Measurements from ENCODE around the gene PDRG1. TPM values are rescaled to one million over a fixed set of nuclear protein-coding genes. Genes with fewer than 3 reads are reported as not detected.

Gene PDRG1
- 10 to 100 TPM; 25.5 to 26.5 (median 26.0) TPM for total RNA-seq

DNA sequence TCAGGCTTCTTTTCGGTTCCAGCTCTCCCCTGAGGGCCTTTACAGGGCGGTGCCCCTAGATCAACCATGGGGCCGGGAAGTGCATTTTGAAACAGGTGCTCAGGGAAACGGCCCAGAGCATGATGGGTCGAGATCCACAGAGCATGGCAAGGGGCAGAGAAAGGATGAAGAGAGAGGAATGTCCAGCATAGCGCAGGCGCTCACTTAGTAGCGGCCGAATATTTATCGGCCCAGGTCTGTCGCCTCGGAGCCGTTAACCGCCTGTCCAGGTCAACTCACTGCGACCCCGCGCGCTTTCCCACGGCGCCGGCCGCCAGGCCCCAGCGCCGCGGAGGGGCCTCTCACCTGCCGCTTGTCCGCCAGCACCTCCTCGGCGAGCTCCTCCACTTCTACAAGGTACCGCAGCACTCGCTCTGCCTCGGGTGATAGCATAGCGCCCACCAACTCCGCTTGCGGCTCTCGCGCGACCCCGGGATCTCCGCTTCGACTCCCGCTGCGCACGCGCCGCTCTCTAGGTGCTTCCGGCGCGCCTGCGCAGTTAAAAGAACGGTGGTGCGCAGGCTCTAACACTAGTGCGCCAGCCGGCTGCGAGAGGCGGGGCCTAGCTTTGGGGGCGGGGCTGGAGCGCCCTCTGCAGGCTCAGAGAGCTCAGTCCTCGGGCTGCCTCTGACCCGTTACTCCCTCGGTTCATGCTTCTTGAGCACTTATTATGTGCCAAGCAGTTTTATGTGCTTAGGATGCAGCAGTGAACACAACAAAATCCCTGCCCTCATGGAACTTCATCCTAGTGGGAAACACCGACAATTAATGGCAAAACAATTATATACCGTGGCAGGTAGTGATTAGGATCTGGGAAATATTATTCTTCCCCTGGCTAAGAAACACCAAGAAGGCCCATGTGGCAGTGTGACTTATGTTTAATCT is at the start of gene PDRG1:
Gene PDRG1, minus strand, starts transcription at position 517 of the 924 bp plus-strand sequence. Its CDS starts 85 bp downstream, at position 432.
- ATAC-seq = peak; percentile 97 to 98
- H3K9me3 Mint-ChIP-seq = no peaks in the 10 kb centered on the region
- DNase-seq = peak; percentile 98
- peak within 1 kb of the TSS; percentile 98 for H3K4me3 Mint-ChIP-seq
- peaks cover 23% of the 10 kb centered on the region for H3K36me3 Mint-ChIP-seq (ENCODE audit: insufficient read depth)
- H3K27me3 Mint-ChIP-seq (ENCODE audit: low read depth) = peaks cover 2% of the 10 kb centered on the region
- peaks cover 30% of the 10 kb centered on the region for H3K4me1 Mint-ChIP-seq (ENCODE audit: low read depth)

DNA sequence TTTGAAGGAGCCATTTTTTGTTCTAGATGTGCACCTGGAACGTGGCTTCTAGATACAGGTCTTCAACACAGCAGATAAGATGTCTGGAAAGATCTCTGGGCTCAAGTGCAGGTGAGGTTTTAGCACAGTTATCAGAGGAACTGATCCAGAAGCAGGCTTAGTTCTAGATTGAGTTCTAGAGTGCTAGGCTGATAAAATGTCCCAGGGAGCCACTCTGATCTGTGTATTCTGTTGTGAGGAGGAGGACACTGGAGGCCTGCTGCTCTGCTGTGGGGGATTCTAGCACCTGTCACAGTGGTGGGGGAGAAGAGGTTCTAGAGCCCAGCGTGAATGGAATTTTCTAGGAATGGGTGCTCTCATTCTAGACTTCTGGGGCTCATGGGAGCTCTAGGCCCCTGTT is 46.4 kb upstream of the PDRG1 start:
- H3K27me3 Mint-ChIP-seq (ENCODE audit: low read depth) = peaks cover 33% of the 10 kb centered on the region
- no peaks in the 10 kb centered on the region for H3K9me3 Mint-ChIP-seq
- ATAC-seq (no peak), DNase-seq (no peak)
- no peaks in the 10 kb centered on the region for H3K4me1 Mint-ChIP-seq (ENCODE audit: low read depth)
- no peaks in the 10 kb centered on the region for H3K36me3 Mint-ChIP-seq (ENCODE audit: insufficient read depth)
- H3K4me3 Mint-ChIP-seq = no peak overlapping the region

DNA sequence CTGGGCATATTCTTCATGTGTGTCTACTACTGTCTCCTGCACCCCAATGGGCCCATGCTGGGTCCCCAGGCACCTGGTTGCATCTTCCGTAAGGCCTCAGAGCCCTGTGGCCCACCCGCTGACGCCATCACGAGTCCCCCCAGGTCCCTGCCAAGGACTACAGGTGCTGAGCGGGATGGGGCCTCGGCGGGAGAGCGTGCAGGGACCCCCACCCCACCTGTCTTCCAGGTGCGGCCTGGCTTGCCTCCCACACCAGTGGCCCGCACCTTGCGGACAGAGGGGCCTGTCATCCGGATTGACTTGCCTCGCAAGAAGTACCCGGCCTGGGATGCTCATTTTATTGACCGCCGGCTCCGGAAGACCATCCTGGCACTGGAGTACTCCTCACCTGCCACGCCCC is 45.1 kb upstream of the PDRG1 start:
- Mint-ChIP-seq H3K9me3 (no peaks in the 10 kb centered on the region), H3K4me1 (ENCODE audit: low read depth) (no peaks in the 10 kb centered on the region), H3K4me3 (no peak overlapping the region), H3K36me3 (ENCODE audit: insufficient read depth) (no peaks in the 10 kb centered on the region), H3K27me3 (ENCODE audit: low read depth) (peaks cover 39% of the 10 kb centered on the region)
- no peak for ATAC-seq
- DNase-seq = no peak

DNA sequence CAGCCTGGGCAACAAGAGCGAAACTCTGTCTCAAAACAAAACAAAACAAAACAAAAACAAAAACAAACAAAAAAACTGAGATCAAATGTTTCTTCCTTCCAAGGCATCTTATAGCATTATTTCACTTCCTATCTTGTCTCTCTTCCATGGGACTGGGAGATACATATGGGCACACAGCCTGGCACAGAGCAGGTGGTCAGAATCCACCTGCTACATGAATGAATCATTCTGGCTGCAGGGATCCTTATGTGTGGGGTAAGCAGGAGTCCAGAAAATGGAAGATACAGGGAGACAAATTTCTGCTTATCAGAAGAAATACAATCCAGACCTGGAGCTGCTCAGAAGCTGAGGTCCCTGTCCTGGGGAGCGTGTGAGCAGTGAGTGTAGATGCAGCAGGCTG is 40.2 kb upstream of the PDRG1 start:
- Mint-ChIP-seq H3K4me3 (no peak overlapping the region), H3K27me3 (ENCODE audit: low read depth) (peaks cover 37% of the 10 kb centered on the region), H3K9me3 (no peaks in the 10 kb centered on the region), H3K4me1 (ENCODE audit: low read depth) (no peaks in the 10 kb centered on the region), H3K36me3 (ENCODE audit: insufficient read depth) (no peaks in the 10 kb centered on the region)
- DNase-seq (no peak), ATAC-seq (no peak)

DNA sequence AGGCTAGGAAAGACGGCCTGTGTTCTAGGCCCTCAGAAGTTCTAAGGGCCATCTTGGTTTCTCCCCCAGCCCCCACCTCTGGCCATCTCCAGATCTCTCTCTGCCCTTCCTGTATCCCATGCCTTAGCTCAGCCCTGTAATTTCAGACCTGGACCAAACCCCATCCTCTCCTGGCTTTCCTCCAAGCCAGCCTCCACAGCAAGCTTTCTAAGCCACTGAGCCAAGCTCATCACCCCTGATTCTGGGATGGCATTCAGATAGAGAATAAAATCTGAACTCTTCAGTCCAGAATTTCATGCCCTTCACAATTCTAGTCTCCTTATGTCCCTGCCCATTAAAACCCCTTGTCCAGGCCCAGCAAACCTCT is 39.5 kb upstream of the PDRG1 start:
- peaks cover 31% of the 10 kb centered on the region for H3K27me3 Mint-ChIP-seq (ENCODE audit: low read depth)
- no peaks in the 10 kb centered on the region for H3K9me3 Mint-ChIP-seq
- ATAC-seq (no peak), DNase-seq (no peak)
- no peak overlapping the region for H3K4me3 Mint-ChIP-seq
- no peaks in the 10 kb centered on the region for H3K36me3 Mint-ChIP-seq (ENCODE audit: insufficient read depth)
- H3K4me1 Mint-ChIP-seq (ENCODE audit: low read depth) = no peaks in the 10 kb centered on the region

DNA sequence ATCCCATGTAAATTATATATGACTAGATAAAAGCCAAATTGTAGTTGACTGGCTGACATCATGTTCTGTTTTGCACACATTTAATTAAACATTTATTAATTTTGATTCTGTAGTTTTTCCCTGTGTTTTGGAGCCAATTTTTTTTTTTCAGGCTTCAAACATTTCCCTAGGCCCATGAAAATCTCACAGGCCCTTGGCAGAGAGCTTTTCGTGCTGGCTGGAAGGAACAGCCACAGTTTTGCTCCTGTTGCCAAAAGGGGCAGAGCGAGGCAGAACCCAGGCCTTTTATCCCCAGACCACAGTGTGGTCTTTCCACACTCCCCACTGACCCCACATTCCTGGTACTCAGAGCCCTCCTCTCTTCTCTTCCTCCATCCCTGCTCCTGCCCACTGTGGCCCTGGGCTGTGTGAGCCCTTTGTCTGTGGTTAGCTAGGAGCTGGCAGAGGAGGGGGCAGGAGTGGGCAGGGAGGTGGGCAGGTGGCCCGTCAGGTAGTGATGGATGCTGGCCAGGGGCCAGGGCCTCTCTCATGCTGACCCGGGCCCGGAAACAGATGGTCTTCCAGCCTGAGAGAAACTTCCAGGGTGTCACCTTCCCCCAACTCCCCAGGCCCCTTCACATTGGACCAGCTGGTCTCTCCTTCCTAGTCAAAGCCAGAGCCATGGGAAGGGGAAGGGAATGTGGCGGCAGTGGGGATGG is 38.9 kb upstream of the PDRG1 start:
- peaks cover 26% of the 10 kb centered on the region for H3K27me3 Mint-ChIP-seq (ENCODE audit: low read depth)
- H3K4me1 Mint-ChIP-seq (ENCODE audit: low read depth) = no peaks in the 10 kb centered on the region
- no peak overlapping the region for H3K4me3 Mint-ChIP-seq
- no peaks in the 10 kb centered on the region for H3K36me3 Mint-ChIP-seq (ENCODE audit: insufficient read depth)
- no peak for ATAC-seq
- no peaks in the 10 kb centered on the region for H3K9me3 Mint-ChIP-seq
- no peak for DNase-seq

DNA sequence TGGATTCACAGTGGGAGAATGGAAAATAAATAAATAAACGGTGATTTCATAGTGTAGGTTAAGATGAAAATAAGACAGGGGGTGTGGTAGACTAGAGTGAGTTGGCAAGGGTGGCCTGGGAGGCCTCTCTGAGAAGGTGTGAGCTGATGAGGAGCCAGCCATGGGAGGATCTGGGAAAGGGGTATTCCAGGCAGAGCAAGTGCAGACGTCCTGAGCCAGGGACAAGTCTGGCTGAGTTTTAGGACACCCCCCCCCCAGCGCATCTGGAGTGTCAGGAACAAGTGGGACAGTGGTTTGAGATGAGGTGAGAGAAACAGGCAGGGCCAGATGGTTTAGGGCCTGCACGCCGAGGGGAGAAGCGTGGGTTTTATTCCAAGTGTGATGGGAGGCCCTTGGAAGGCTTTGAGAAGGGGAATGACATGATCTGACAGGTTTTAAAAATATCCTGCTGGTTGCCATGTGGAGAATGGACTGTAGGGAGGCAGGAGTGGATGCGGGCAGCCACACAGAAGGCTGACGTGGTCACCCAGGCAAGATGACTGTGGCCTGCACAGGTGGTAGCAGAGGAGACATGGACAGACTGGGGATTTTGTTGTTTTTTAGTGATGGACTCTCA is 37.3 kb upstream of the PDRG1 start:
- Mint-ChIP-seq H3K9me3 (no peaks in the 10 kb centered on the region), H3K36me3 (ENCODE audit: insufficient read depth) (no peaks in the 10 kb centered on the region), H3K4me1 (ENCODE audit: low read depth) (no peaks in the 10 kb centered on the region), H3K4me3 (no peak overlapping the region), H3K27me3 (ENCODE audit: low read depth) (peaks cover 15% of the 10 kb centered on the region)
- no peak for ATAC-seq
- DNase-seq = no peak

DNA sequence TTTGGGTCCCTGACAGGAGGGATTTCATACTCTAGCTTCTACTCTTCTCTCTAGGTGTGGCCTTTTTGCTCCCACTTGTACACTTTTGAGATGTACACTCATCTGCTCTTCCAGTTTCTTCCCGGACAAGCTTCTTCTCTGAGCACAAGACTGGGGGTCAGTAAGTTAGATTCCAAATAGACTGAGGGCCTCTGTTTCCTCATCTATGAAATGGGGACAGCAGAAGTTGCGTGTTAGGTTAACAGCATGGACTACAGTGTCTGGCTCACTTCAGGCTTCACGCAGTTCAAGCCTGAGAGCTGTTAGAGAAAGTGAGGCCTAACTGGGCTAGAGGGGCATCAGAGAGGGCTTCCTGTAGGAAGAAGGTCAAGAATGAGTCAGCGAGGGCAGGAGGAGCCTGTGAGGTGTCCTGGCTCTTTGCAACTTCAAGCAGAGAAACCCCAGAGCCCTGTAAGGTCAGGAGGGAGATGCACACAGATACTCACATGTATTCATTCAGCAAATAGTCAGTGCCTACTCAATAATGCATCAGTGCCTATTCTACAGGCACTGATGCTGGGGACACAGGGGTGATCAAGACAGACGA is 36.7 kb upstream of the PDRG1 start:
- peaks cover 9% of the 10 kb centered on the region for H3K27me3 Mint-ChIP-seq (ENCODE audit: low read depth)
- no peak overlapping the region for H3K4me3 Mint-ChIP-seq
- H3K9me3 Mint-ChIP-seq = no peaks in the 10 kb centered on the region
- no peaks in the 10 kb centered on the region for H3K36me3 Mint-ChIP-seq (ENCODE audit: insufficient read depth)
- no peaks in the 10 kb centered on the region for H3K4me1 Mint-ChIP-seq (ENCODE audit: low read depth)
- no peak for ATAC-seq
- DNase-seq = no peak

DNA sequence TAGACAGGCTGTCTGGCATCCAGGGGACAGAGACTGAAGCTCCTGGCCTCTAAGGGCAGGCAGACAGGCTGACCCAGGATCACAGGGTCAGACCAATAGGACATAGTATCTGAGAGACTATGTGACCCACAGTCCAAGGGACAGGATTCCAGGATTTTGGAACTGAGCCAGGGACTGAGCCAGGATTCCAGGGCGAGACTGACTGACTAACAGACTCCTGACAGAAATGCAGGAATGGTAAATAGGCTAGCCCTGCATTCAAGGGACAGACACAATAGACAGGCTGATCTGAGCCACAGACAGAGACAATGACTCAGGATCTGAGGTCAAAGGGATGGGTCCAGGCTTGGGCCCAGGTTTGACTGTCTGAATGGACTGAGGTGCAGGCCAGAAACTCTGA is 35.9 kb upstream of the PDRG1 start:
- Mint-ChIP-seq H3K36me3 (ENCODE audit: insufficient read depth) (no peaks in the 10 kb centered on the region), H3K9me3 (no peaks in the 10 kb centered on the region), H3K4me1 (ENCODE audit: low read depth) (no peaks in the 10 kb centered on the region), H3K27me3 (ENCODE audit: low read depth) (peaks cover 9% of the 10 kb centered on the region), H3K4me3 (no peak overlapping the region)
- DNase-seq = no peak
- no peak for ATAC-seq

DNA sequence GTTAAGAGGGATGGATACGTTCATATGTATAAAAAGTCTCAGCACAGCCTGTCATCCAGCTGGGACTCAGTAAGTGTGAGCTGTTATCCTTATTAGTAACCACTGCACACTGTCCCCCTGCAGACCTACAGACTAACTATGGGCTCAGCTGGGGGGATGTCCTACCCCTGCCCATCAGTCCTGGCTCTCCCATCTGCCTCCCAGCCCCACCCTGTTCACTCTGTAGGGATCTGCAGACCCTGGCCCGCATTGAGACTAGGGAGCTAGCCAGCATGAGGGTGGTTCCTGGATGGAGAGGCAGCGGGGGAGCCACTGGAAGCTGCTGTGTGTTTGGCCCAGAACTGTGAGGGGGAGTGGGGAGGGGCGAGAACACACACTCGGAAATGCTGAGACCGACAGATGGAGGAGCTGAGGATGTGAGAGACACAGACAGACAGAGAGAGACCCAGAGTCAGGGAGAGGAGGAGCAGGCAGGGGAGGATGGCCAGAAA is 33.2 kb upstream of the PDRG1 start:
- H3K4me3 Mint-ChIP-seq = no peak overlapping the region
- ATAC-seq (no peak), DNase-seq (no peak)
- no peaks in the 10 kb centered on the region for H3K36me3 Mint-ChIP-seq (ENCODE audit: insufficient read depth)
- H3K9me3 Mint-ChIP-seq = no peaks in the 10 kb centered on the region
- H3K4me1 Mint-ChIP-seq (ENCODE audit: low read depth) = no peaks in the 10 kb centered on the region
- H3K27me3 Mint-ChIP-seq (ENCODE audit: low read depth) = peaks cover 17% of the 10 kb centered on the region

DNA sequence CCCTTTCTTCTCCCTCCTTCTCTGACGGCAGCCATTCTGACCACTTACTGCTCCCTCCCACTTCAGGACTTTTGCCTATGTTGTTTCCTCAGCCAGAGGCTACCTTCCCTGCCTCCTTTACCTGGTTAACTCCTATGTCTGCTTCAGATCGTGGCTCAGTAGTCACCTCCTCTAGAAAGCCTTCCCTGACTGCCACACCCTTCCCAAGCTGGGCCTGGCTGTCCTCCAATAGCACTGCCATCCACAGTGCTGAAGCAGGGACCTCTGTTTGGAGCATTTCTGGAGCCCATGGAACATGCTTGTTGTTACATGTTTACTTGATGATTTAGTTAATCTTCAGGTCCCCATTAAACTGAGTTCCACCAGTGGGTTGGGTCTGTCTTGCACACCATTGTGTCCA is 29.9 kb upstream of the PDRG1 start:
- no peak for ATAC-seq
- H3K9me3 Mint-ChIP-seq = no peaks in the 10 kb centered on the region
- H3K4me1 Mint-ChIP-seq (ENCODE audit: low read depth) = no peaks in the 10 kb centered on the region
- H3K36me3 Mint-ChIP-seq (ENCODE audit: insufficient read depth) = no peaks in the 10 kb centered on the region
- H3K4me3 Mint-ChIP-seq = no peak overlapping the region
- DNase-seq = no peak
- peaks cover 24% of the 10 kb centered on the region for H3K27me3 Mint-ChIP-seq (ENCODE audit: low read depth)

DNA sequence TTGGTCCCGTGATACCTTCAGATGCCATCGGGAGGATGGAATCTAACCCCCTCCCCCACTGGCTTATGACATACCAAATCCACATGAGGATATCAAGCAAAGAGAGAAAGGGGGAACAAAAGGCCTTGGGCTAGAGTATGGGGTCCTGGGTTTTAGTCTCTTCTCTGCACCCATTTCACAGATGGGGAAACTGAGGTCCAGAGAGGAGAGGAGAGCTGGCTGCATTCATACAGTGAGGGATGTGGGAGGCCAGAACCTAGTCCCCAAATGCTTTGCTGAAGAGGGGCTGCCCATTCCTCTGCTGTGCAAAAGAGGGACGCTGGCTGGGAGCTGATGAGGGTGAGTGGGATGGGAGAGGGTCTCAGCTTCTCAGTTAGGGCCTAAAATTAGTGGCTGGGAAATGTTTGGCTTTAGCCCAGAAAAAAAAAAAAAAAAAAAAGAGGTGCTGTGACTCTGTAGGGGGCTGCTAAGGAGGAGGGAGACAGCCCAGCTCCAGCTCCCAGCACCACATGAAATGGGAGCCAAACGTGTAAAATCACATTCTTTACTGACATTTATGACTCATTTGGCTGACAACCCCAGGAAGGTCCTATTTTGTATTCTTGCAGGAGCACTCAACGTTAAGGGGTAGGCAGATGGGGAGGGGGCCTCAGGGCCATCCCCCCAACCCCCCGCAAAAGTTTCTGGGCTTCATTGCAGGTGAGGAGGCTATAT is 28.0 kb upstream of the PDRG1 start:
- H3K27me3 Mint-ChIP-seq (ENCODE audit: low read depth) = peaks cover 30% of the 10 kb centered on the region
- no peak for ATAC-seq
- H3K36me3 Mint-ChIP-seq (ENCODE audit: insufficient read depth) = no peaks in the 10 kb centered on the region
- H3K4me1 Mint-ChIP-seq (ENCODE audit: low read depth) = no peaks in the 10 kb centered on the region
- no peak for DNase-seq
- H3K9me3 Mint-ChIP-seq = no peaks in the 10 kb centered on the region
- no peak overlapping the region for H3K4me3 Mint-ChIP-seq

DNA sequence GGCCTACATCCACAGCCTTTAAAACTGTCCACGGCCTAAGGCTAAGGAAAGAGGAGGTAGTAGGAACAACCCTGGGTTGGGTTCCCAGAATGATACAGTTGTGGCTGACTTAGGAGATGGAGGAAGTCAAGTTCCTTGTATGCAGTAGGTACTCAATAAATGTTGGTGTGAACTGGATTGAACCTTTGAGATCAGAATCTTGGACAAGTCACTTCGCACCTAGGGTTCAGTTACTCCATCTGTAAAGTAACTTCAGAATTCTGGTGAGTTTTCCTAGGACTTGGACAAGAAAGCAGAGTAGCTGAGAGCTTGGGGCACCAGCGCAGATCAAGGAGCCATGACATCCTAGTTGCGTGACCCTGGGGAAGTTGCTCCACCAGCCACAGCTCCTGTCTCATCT is 25.2 kb upstream of the PDRG1 start:
- no peaks in the 10 kb centered on the region for H3K4me1 Mint-ChIP-seq (ENCODE audit: low read depth)
- H3K27me3 Mint-ChIP-seq (ENCODE audit: low read depth) = peaks cover 36% of the 10 kb centered on the region
- DNase-seq (no peak), ATAC-seq (no peak)
- no peaks in the 10 kb centered on the region for H3K9me3 Mint-ChIP-seq
- H3K36me3 Mint-ChIP-seq (ENCODE audit: insufficient read depth) = no peaks in the 10 kb centered on the region
- H3K4me3 Mint-ChIP-seq = no peak overlapping the region

DNA sequence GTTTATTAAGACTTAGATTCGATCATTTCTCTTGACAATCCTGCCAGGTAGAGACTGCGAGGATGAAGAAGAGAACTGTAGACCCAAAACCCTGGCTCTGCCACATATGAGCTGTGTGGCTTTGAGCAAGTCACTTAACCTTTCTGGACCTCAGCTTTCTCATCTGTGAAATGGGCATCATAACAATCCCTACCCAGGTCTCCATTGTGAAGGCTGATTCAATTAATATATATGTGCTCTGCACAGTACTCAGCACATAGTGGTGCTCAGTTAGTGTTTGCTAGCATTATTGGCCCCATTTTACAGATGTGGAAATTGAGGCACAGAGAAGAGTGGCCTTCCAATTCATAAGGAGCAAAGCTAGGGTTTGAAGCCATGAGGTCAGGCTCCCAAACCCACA is 24.0 kb upstream of the PDRG1 start:
- Mint-ChIP-seq H3K4me1 (ENCODE audit: low read depth) (no peaks in the 10 kb centered on the region), H3K27me3 (ENCODE audit: low read depth) (peaks cover 39% of the 10 kb centered on the region), H3K36me3 (ENCODE audit: insufficient read depth) (no peaks in the 10 kb centered on the region), H3K9me3 (no peaks in the 10 kb centered on the region), H3K4me3 (no peak overlapping the region)
- ATAC-seq = no peak
- no peak for DNase-seq

All from activated T-cell treated with anti-CD3 and anti-CD28 coated beads, Interleukin-2, amount 50 U/mL, for 4 hours (primary cell).